Activated CD4-positive, CD25-positive, alpha-beta regulatory T cell treated with anti-CD3 and anti-CD28 coated beads, Interleukin-2, amount 50 U/mL, for 72 hours (primary cell): ENCODE results near the gene HEPH.
"Not testable (repeated sequence)": the region's sequence is repeated elsewhere in the genome, so short reads cannot be mapped to it uniquely, and the experiment has no call there.

Source experiments
- DNase-seq: peaks from one replicate; pipeline ENCODE4 v3.0.0; 2021

HEPH gene

DNA sequence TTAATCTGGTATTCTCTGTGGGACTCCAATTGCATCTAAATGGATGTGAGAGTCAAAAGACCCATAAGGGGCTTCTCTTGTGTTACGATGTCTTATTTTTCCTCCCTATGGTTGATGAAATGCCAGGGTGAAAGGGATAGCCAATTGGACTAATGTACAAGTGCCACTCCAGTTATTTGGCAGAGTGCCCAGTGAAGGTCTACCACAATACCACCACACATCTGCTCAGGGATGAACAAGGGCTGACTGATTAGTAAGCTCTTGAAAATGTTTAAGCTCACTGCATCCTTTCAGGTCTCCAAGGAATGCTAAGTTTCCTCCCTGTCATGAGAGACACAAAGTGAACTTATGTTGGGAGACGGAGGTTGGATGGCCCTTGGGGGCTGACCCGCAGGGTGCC, 57.8 kb downstream of the HEPH start:
- no peak for DNase-seq

DNA sequence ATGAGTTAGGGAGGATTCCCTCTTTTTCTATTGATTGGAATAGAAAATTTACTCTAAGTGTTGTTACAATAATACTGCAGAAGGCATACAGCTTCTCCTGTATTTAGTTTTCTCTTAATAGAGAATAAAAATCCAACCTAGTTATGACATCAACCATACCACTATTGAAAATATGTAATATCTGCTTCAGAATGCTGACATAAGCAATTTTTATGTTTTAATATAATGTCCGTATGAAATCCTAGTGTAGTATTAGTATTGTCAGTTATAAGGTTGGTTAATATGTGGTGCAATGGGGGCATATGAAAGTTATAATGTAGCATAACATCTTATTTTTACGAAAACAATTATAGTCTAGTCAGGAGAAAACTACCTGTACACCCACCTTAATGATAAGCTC, 68.2 kb downstream of the HEPH start:
- no peak for DNase-seq

DNA sequence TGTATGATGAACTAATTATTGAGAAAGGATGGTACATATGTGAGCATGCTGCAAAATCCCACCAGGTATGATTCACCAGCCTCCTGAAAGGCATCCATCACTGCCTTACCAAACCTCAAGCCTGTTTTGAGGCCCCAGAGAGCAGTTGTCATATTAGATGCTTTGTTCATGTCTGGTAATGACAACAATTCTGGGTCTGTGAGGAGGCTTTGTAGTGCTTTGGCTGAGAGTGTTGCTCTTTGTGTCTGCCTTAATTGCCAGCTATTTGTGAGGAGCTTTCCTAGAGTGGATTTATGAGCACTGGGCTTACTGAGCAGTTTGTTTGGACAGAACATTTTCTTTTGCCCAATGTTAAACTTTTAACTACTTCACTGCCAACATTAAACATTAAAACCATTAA, 69.2 kb downstream of the HEPH start:
- no peak for DNase-seq

DNA sequence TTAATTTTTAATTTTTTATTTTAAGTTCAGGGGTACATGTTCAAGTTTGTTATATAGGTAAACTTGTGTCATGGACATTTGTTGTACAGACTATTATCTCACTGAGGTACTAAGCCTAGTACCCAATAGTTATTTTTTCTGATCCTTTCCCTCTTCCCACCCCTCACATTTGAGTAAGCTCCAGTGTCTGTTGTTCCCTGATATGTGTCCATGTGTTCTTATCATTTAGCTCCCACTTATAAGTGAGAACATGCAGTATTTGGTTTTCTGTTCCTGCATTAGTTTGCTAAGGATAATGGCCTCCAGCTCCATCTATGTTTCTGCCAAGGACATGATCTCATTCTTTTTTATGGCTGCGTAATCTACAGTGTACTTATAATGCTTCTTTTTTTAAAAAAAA, 69.9 kb downstream of the HEPH start:
- not testable (repeated sequence) for DNase-seq

DNA sequence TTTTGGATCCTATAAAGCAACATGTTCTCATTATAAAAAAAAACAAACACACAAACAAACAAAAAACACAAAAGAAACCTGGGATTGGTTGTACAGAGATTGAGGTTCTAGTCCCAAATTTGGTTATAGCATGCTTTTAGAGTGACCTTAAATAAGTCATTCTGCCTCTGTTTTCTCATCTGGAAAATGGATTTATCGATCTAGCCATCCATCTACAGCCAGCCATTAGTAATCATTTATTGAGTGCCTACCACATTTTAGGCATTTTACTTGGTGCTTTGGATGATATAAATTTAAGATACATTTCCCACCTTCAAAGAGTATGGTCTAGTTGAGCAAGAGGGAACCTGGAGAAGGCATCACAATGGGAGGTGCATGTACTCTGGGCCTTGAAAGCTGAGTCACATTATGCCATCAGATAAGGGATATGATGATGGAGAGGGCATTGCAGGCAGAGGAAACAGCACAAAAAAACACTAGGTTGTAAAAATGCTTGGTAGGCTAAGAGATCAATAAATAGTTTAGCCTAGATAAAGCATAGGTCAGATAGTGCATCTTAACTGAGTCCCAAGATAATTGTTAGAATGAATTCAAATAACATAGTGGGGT, 91.4 kb downstream of the HEPH start:
- DNase-seq: no peak

DNA sequence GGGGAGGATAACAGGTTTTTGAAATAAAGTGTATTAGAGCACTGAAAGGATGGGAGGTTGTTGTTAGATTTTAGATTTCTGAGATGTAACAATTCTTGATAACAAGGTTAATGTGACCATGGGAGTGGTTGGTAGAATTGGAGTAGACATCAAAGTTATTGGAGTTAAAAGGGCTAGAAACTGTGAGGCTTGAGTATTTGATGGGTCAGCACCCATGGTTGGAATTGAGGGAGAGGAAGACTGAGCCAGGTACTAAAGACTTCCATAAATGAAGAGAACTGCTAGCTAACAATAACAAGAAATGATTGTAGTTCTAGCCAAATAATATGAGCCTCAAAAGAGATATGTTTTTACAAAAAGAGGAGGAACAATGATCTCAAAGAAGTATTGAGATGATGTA, 98.8 kb downstream of the HEPH start:
- no peak for DNase-seq
